K562 (cell line): ENCODE results near the gene ZNF839. TPM values are rescaled to one million over a fixed set of nuclear protein-coding genes. Genes with fewer than 3 reads are reported as not detected.

Source experiments
- ATAC-seq: fragments of 200-7000 bp; cut with Tn5 transposase; 3 replicates; pipeline ENCODE4 v1.9.1; 2020; ENCODE audit warnings: moderate library complexity
- BruUV-seq: library from RNA; stranded (reverse); fragments of 400-500 nt; replicated peaks from 2 replicates; lab custom pipeline; 2021; lab: Mats Ljungman, UMichigan
- CTCF ChIA-PET: fragments of 300-600 bp; formaldehyde crosslinking; extraction: SDS; loops from one replicate; lab custom pipeline; 2021; ENCODE audit warnings: low intra/inter-chr PET ratio; lab: Yijun Ruan, JAX
- POLR2A ChIA-PET: fragments of 300-600, 350-650 bp; sonication (Branson Sonifier 250); formaldehyde crosslinking; extraction: SDS; loops from one replicate; lab custom pipeline; 2021; ENCODE audit warnings: antibody characterized with exemption, inconsistent platforms; lab: Yijun Ruan, JAX
- DNase-seq, 4 experiments: peaks; one replicate each; pipeline versions ENCODE4 v3.0.0 to v3.0.0-alpha.2; 2011 to 2018; ENCODE audit warnings: low spot score in 3 of 4, mixed read lengths in 3 of 4; ENCODE audit errors: extremely low read depth in 1 of 4
- FAIRE-seq: peaks from 2 replicates; lab custom pipeline; 2011; peaks lifted over from hg19 to GRCh38; lab: Jason Lieb, UNC
- H2AFZ ChIP-seq: 2 replicates; pipeline ENCODE4 v1.6.0; 2011; ENCODE audit warnings: low read depth, low read length, control low read depth, inconsistent platforms
- H3K27ac ChIP-seq: fragments of 200-600 bp; 3 replicates; pipeline ENCODE4 v1.8.0; 2011; ENCODE audit warnings: low read depth, mild to moderate bottlenecking, control low read depth, inconsistent platforms, low read length, moderate library complexity, mixed read lengths; ENCODE audit errors: extremely low read depth
- H3K27me3 ChIP-seq, 2 experiments: fragments of 300-600 bp in 1 of 2; 2 replicates in 1 of 2; 3 replicates in 1 of 2; pipeline versions ENCODE4 v1.6.0 to v1.8.0; 2011; ENCODE audit warnings: inconsistent platforms in 2 of 2, low read length in 2 of 2, mild to moderate bottlenecking in 1 of 2, mixed read lengths in 1 of 2, moderate library complexity in 1 of 2; ENCODE audit not compliant: control insufficient read depth in 2 of 2, insufficient read depth in 2 of 2
- H3K36me3 ChIP-seq: fragments of 300-600 bp; 3 replicates; pipeline ENCODE4 v1.8.0; 2011; ENCODE audit warnings: mild to moderate bottlenecking, low read length, inconsistent platforms; ENCODE audit not compliant: control insufficient read depth, insufficient read depth
- H3K4me1 ChIP-seq, 2 experiments: fragments of 200-600 bp in 1 of 2; replicated peaks in 1 of 2; 2 replicates in 1 of 2; 3 replicates in 1 of 2; pipeline versions ENCODE4 v1.5.1 to v1.8.0; 2011; ENCODE audit warnings: inconsistent platforms in 2 of 2, low read length in 2 of 2, mild to moderate bottlenecking in 1 of 2, mixed read lengths in 1 of 2, moderate library complexity in 1 of 2; ENCODE audit not compliant: control insufficient read depth in 2 of 2, insufficient read depth in 2 of 2
- H3K4me2 ChIP-seq: 2 replicates; pipeline ENCODE4 v1.6.1; 2011; ENCODE audit warnings: low read length, control low read depth, inconsistent platforms, mixed read lengths; ENCODE audit not compliant: insufficient read depth
- H3K4me3 ChIP-seq: fragments of 200-600 bp; sonication (generic), shearing (Covaris generic); 2 replicates; pipeline ENCODE4 v1.5.1; 2016; ENCODE audit warnings: control low read depth, inconsistent platforms
- H3K79me2 ChIP-seq: fragments of 200-600 bp; 3 replicates; pipeline ENCODE4 v1.8.0; 2011; ENCODE audit warnings: low read length, inconsistent platforms; ENCODE audit not compliant: control insufficient read depth, insufficient read depth
- H3K9ac ChIP-seq, 2 experiments: 2 replicates each; pipeline versions ENCODE4 v1.6.0 to v1.6.1; 2011; ENCODE audit warnings: low read depth in 2 of 2, low read length in 2 of 2, control low read depth in 1 of 2, inconsistent platforms in 1 of 2, mild to moderate bottlenecking in 1 of 2, mixed read lengths in 1 of 2; ENCODE audit not compliant: insufficient read depth in 1 of 2
- H3K9me1 ChIP-seq: one replicate; pipeline ENCODE4 v1.6.0; 2011; ENCODE audit warnings: inconsistent platforms, mild to moderate bottlenecking, low read length, moderate library complexity; ENCODE audit not compliant: control insufficient read depth, insufficient read depth
- H3K9me3 ChIP-seq: replicated peaks from 2 replicates; pipeline ENCODE4 v1.5.1; 2011; ENCODE audit warnings: low read depth, low read length, inconsistent platforms; ENCODE audit not compliant: control insufficient read depth, insufficient read depth
- H4K20me1 ChIP-seq: replicated peaks from 2 replicates; pipeline ENCODE4 v1.6.1; 2011; ENCODE audit warnings: low read length, inconsistent platforms, mixed read lengths; ENCODE audit not compliant: control insufficient read depth, insufficient read depth
- ESRRA ChIP-seq: fragments of 450-650 bp; IDR thresholded peaks from 2 replicates; pipeline ENCODE4 v1.6.1; 2014; ENCODE audit warnings: low read depth, mild to moderate bottlenecking, moderate library complexity, borderline replicate concordance
- MTF1 ChIP-seq: fragments of 250-450 bp; sonication (Bioruptor Pico); IDR thresholded peaks from 2 replicates; pipeline ENCODE4 v1.9.0; 2021; ENCODE audit warnings: moderate library complexity, mild to moderate bottlenecking, inconsistent platforms, borderline replicate concordance
- NFIX ChIP-seq: fragments of 250-450 bp; sonication (Bioruptor Pico); IDR thresholded peaks from 2 replicates; pipeline ENCODE4 v1.4.0; 2020; ENCODE audit warnings: low read depth, mild to moderate bottlenecking, moderate library complexity
- NR2F6 ChIP-seq: fragments of 450-650 bp; formaldehyde crosslinking; IDR thresholded peaks from 2 replicates; pipeline ENCODE4 v1.4.0; 2020; ENCODE audit warnings: mild to moderate bottlenecking
- SREBF1 ChIP-seq: fragments of 150-350 bp; IDR thresholded peaks from 2 replicates; pipeline ENCODE4 v1.6.1; 2014; ENCODE audit warnings: antibody characterized with exemption, low read depth, low read length, borderline replicate concordance
- WGBS: fragments of 100-300 bp; shearing (Covaris generic); methylation state at CpG from one replicate; pipeline ENCODE4 v1.1.6; 2016; ENCODE audit warnings: low coverage, mixed read lengths; ENCODE audit not compliant: insufficient coverage; ENCODE audit errors: missing lambda C conversion rate; 5-methylcytosine and 5-hydroxymethylcytosine counted together
- in situ Hi-C: fragments of 300-500 bp; cut with MboI; formaldehyde crosslinking; loops from 4 replicates; pipeline ENCODE4 v1.15.0; 2018; ENCODE audit warnings: inconsistent platforms, mixed read lengths
- intact Hi-C: fragments of 100-400 bp; cut with micrococcal nuclease; formaldehyde crosslinking; loops from 2 replicates; pipeline ENCODE4 v1.14.2; 2022
- polyA plus RNA-seq, 8 experiments: library from polyadenylated mRNA; depleted of rRNA in 4 of 8; stranded (reverse) in 5 of 8; unstranded in 3 of 8; fragments of >200 nt; fragmentation: Nextera tagmentation in 2 of 8; fragmentation: Illumina TruSeq in 1 of 8; extraction: Ambion mirVana in 2 of 8; extraction: Trizol in 1 of 8; gene quantifications; 2 replicates each; pipeline versions ENCODE4 v1.2.1 to v1.2.3, GENCODE V29; 2011 to 2014; ENCODE audit warnings: inconsistent platforms in 1 of 8, missing spikeins in 1 of 8
- total RNA-seq, 7 experiments: library from RNA; depleted of rRNA in 6 of 7; stranded (reverse); fragments of >200 nt in 6 of 7; fragmentation: Illumina TruSeq in 2 of 7; extraction: Trizol in 2 of 7; gene quantifications; 2 replicates each; pipeline versions ENCODE4 v1.2.1 to v1.2.3, GENCODE V29; 2011 to 2021; ENCODE audit warnings: low replicate concordance in 1 of 7
- TF ChIP-seq, protein P1 (sequence below): fragments of 250-450 bp; sonication (Bioruptor Pico); IDR thresholded peaks from 2 replicates; pipeline ENCODE4 v1.5.0; 2021
- TF ChIP-seq, protein P2 (sequence below): sonication (generic); formaldehyde crosslinking; IDR thresholded peaks from 2 replicates; pipeline ENCODE4 v1.8.0; 2022; ENCODE audit warnings: missing genetic modification reagents, mild to moderate bottlenecking, moderate library complexity, borderline replicate concordance
- TF ChIP-seq, protein P3 (sequence below): IDR thresholded peaks from 2 replicates; pipeline ENCODE4 v1.6.1; 2011; ENCODE audit warnings: borderline replicate concordance, low read depth, mild to moderate bottlenecking, moderate library complexity, low read length; ENCODE audit not compliant: insufficient read depth, poor library complexity, severe bottlenecking

Gene ZNF839
- total and polyA plus RNA-seq, 9 of the 15 experiments (the other 6 are each of a cell fraction or from before 2014, with no cell fraction given), result 0.42 to 8.4 (median 5.7) TPM

DNA sequence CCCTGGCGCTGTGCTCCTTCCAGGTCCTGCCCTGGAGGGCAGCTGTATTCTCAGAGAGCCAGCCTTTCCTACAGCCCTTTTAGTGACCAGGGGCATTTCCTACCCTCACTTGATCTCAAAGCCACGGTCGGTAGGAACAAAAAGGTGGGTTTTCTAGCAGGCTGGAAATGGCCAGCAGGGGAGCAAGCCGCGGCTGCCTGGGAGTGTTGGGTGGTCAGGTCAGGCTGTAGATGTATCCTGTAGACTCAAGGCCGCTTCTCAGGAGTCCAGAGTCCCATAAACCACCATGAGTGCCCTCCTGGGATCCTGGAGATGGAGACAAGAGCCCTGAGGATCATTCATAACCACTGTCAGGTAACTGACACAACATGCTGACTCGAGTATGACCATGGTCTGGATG, 24.5 kb downstream of the ZNF839 start (continued):
- TF ChIP-seq, protein P1, sequence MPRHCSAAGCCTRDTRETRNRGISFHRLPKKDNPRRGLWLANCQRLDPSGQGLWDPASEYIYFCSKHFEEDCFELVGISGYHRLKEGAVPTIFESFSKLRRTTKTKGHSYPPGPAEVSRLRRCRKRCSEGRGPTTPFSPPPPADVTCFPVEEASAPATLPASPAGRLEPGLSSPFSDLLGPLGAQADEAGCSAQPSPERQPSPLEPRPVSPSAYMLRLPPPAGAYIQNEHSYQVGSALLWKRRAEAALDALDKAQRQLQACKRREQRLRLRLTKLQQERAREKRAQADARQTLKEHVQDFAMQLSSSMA (CRISPR knock-in tag), result no peak

DNA sequence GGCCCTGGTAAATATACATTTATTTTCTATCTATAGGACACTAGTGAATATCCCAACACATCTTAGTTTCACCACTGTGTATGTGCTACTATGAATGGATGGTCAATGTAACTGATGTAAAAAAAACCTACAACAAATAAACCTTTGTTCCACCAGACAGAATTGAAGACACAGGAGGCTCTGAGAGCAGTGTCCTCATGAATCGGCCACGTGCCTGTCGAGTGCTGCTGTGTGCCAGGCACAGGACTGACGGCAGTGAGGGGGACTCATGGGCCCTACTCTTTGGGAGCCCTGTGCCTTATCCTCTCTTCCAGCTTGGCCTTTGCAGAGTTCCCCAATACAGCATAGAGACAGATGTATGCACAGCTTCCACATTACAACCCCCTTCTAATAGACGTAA, 24.9 kb downstream of the ZNF839 start:
- ATAC-seq, result no peak
- WGBS, result 88% methylated on average over 4 of the region's 5 CpGs
- no TSS peak for BruUV-seq

DNA sequence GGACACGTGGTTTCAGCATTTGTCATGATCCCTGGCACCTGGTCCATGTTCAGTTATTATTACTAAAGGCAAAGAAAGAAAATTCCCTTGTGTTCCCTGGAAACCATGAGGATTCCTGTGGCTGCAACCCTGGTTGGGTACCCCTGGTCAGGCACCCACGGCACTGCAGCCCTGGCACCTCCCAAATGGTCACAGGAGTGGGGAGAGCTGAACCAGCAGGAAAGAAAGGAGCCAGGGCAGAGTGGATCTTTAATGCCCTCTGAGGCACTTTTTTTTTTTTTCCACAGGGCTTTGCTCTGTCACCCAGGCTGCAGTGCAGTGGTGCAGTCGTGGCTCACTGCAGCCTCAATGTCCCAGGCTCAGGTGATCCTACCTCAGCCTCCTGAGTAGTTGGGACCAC, 25.7 kb downstream of the ZNF839 start:
- Histone ChIP-seq H3K9me1 (no peaks in the 10 kb centered on the region), H2AFZ (no peak overlapping the region), H3K27me3 (no peaks in the 10 kb centered on the region), H3K4me2 (no peak overlapping the region), H3K4me1 (no peaks in the 10 kb centered on the region; a peak in 1 of 5 replicates), H3K36me3 (peaks cover 41% of the 10 kb centered on the region), H3K4me3 (no peak overlapping the region), H3K9me3 (no peaks in the 10 kb centered on the region), H3K27ac (no peak overlapping the region), H3K9ac (no peak overlapping the region), H4K20me1 (no peaks in the 10 kb centered on the region), H3K79me2 (no peaks in the 10 kb centered on the region)
- DNase-seq (no peak), ATAC-seq (no peak), FAIRE-seq (no peak)
- 50% methylated on average over 2 of the region's 3 CpGs for WGBS
- intact Hi-C loops (no loop called here), in situ Hi-C loops (no loop called here)
- ChIA-PET CTCF (no interaction called here), POLR2A (interaction anchor here (0.9 kb wide), 1 partner anchor 15 kb away, joined by 3 read pairs; no protein-coding TSS in a partner anchor)
- no TSS peak for BruUV-seq
- TF ChIP-seq MTF1 (CRISPR knock-in tag) (no peak), NFIX (no peak), ESRRA (no peak), NR2F6 (CRISPR knock-in tag) (no peak)
- TF ChIP-seq, protein P2, sequence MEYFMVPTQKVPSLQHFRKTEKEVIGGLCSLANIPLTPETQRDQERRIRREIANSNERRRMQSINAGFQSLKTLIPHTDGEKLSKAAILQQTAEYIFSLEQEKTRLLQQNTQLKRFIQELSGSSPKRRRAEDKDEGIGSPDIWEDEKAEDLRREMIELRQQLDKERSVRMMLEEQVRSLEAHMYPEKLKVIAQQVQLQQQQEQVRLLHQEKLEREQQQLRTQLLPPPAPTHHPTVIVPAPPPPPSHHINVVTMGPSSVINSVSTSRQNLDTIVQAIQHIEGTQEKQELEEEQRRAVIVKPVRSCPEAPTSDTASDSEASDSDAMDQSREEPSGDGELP, result no peak
- TF ChIP-seq, protein P3, sequence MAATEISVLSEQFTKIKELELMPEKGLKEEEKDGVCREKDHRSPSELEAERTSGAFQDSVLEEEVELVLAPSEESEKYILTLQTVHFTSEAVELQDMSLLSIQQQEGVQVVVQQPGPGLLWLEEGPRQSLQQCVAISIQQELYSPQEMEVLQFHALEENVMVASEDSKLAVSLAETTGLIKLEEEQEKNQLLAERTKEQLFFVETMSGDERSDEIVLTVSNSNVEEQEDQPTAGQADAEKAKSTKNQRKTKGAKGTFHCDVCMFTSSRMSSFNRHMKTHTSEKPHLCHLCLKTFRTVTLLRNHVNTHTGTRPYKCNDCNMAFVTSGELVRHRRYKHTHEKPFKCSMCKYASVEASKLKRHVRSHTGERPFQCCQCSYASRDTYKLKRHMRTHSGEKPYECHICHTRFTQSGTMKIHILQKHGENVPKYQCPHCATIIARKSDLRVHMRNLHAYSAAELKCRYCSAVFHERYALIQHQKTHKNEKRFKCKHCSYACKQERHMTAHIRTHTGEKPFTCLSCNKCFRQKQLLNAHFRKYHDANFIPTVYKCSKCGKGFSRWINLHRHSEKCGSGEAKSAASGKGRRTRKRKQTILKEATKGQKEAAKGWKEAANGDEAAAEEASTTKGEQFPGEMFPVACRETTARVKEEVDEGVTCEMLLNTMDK, result no peak

More for the DNA sequence above, 24.9 kb downstream of the ZNF839 start:
- FAIRE-seq, result no peak
- no peak overlapping the region for H3K9ac ChIP-seq
- no peak for TF ChIP-seq SREBF1
- TF ChIP-seq, all 486 proteins: peak for 0
- DNase-seq, result no peak
- Histone ChIP-seq H3K4me3 (no peak overlapping the region), H3K4me1 (no peaks in the 10 kb centered on the region; a peak in 1 of 5 replicates), H3K27ac (no peak overlapping the region), H3K4me2 (no peak overlapping the region), H3K27me3 (no peaks in the 10 kb centered on the region), H3K36me3 (peaks cover 37% of the 10 kb centered on the region), H2AFZ (no peak overlapping the region), H4K20me1 (no peaks in the 10 kb centered on the region), H3K9me3 (no peaks in the 10 kb centered on the region), H3K79me2 (no peaks in the 10 kb centered on the region), H3K9me1 (no peaks in the 10 kb centered on the region)
- intact Hi-C loops (no loop called here), in situ Hi-C loops (no loop called here)
- ChIA-PET POLR2A (interaction anchor here (0.9 kb wide), 1 partner anchor 16 kb away, joined by 3 read pairs; no protein-coding TSS in a partner anchor), CTCF (no interaction called here)
